HCT116 (cell line): ENCODE results near the gene SBK2. TPM values are rescaled to one million over a fixed set of nuclear protein-coding genes. Genes with fewer than 3 reads are reported as not detected.

Source experiments
- ATAC-seq: fragments of 200-7000 bp; cut with Tn5 transposase; 2 replicates; pipeline ENCODE4 v1.9.1; 2020; ENCODE audit warnings: mild to moderate bottlenecking, moderate library complexity
- BruUV-seq: library from RNA; stranded (reverse); fragments of 400-500 nt; replicated peaks from 2 replicates; lab custom pipeline; 2021; lab: Mats Ljungman, UMichigan
- CTCF ChIA-PET: fragments of 300-600 bp; sonication (Branson Sonifier 250); formaldehyde crosslinking; loops from one replicate; lab custom pipeline; 2021; ENCODE audit warnings: antibody characterized with exemption; lab: Charles Lee
- POLR2A ChIA-PET: fragments of 300-600, 350-600 bp; sonication (Branson Sonifier 250); formaldehyde crosslinking; loops from one replicate; lab custom pipeline; 2021; ENCODE audit warnings: antibody characterized with exemption; lab: Charles Lee
- RAD21 ChIA-PET, 2 experiments: fragments of 300-600 bp; sonication (Branson Sonifier 250); formaldehyde crosslinking; loops; one replicate each; lab custom pipeline; 2023; ENCODE audit warnings: low total read pairs in 2 of 2; ENCODE audit not compliant: uncharacterized antibody in 2 of 2, unreplicated experiment in 2 of 2, low non-redundant PET in 1 of 2; lab: Charles Lee
- DNase-seq: peaks from one replicate; pipeline ENCODE4 v3.0.0-alpha.2; 2010; ENCODE audit warnings: low read depth, low spot score
- H2AFZ ChIP-seq: fragments of 200-600 bp; shearing (Covaris generic), sonication (generic); 2 replicates; pipeline ENCODE4 v1.6.1; 2017; ENCODE audit warnings: low read depth, mixed run types, mixed read lengths, antibody characterized with exemption, low read length; ENCODE audit not compliant: poor library complexity, severe bottlenecking
- H3K27ac ChIP-seq: 2 replicates; pipeline ENCODE4 v1.5.1; 2012; ENCODE audit warnings: low read depth, low read length
- H3K27me3 ChIP-seq: fragments of 200-600 bp; sonication (generic); 2 replicates; pipeline ENCODE4 v1.6.1; 2016; ENCODE audit warnings: mixed run types, low read length, mixed read lengths; ENCODE audit not compliant: insufficient read depth
- H3K36me3 ChIP-seq, 2 experiments: fragments of 200-500 bp in 1 of 2; fragments of 200-600 bp in 1 of 2; sonication (Bioruptor generic) in 1 of 2; sonication (generic) in 1 of 2; 2 replicates each; pipeline versions ENCODE4 v1.5.1 to v1.6.1; 2014 to 2016; ENCODE audit warnings: low read length in 2 of 2, inconsistent platforms in 1 of 2, mixed read lengths in 1 of 2, mixed run types in 1 of 2; ENCODE audit not compliant: insufficient read depth in 2 of 2, control insufficient read depth in 1 of 2
- H3K4me1 ChIP-seq, 2 experiments: fragments of 200-600 bp in 1 of 2; sonication (generic) in 1 of 2; 2 replicates each; pipeline versions ENCODE4 v1.5.1 to v1.6.1; 2012 to 2017; ENCODE audit warnings: low read length in 2 of 2, inconsistent platforms in 1 of 2, mild to moderate bottlenecking in 1 of 2, mixed read lengths in 1 of 2, mixed run types in 1 of 2, moderate library complexity in 1 of 2; ENCODE audit not compliant: insufficient read depth in 2 of 2, control insufficient read depth in 1 of 2
- H3K4me2 ChIP-seq: fragments of 200-600 bp; sonication (generic); 2 replicates; pipeline ENCODE4 v1.6.1; 2017; ENCODE audit warnings: mixed run types, low read length, mixed read lengths
- H3K4me3 ChIP-seq, 2 experiments: fragments of 200-600 bp in 1 of 2; sonication (generic) in 1 of 2; replicated peaks in 1 of 2; 2 replicates each; pipeline ENCODE4 v1.5.1; 2011 to 2016; ENCODE audit warnings: low read length in 2 of 2, control low read depth in 1 of 2, low read depth in 1 of 2, mild to moderate bottlenecking in 1 of 2, mixed read lengths in 1 of 2, mixed run types in 1 of 2
- H3K79me2 ChIP-seq: fragments of 200-600 bp; sonication (generic); 2 replicates; pipeline ENCODE4 v1.6.1; 2017; ENCODE audit warnings: mild to moderate bottlenecking, mixed run types, low read length, moderate library complexity, mixed read lengths; ENCODE audit not compliant: insufficient read depth
- H3K9ac ChIP-seq: fragments of 200-600 bp; sonication (generic); 2 replicates; pipeline ENCODE4 v1.6.1; 2016; ENCODE audit warnings: low read length, mixed read lengths
- H3K9me2 ChIP-seq: fragments of 200-600 bp; sonication (generic), shearing (Covaris generic); 2 replicates; pipeline ENCODE4 v1.6.1; 2017; ENCODE audit warnings: mixed run types, mild to moderate bottlenecking, moderate library complexity; ENCODE audit not compliant: insufficient read depth
- H3K9me3 ChIP-seq, 2 experiments: fragments of 200-500 bp in 1 of 2; fragments of 200-600 bp in 1 of 2; sonication (Bioruptor generic) in 1 of 2; sonication (generic) in 1 of 2; 2 replicates each; pipeline ENCODE4 v1.6.1; 2014 to 2017; ENCODE audit warnings: low read length in 2 of 2, mixed read lengths in 2 of 2, inconsistent platforms in 1 of 2, low read depth in 1 of 2, mild to moderate bottlenecking in 1 of 2, mixed run types in 1 of 2, moderate library complexity in 1 of 2; ENCODE audit not compliant: control insufficient read depth in 1 of 2, insufficient read depth in 1 of 2
- H4K20me1 ChIP-seq: fragments of 200-600 bp; sonication (generic), shearing (Covaris generic); 2 replicates; pipeline ENCODE4 v1.6.1; 2017; ENCODE audit warnings: mixed run types, mild to moderate bottlenecking, moderate library complexity; ENCODE audit not compliant: insufficient read depth
- EGR1 ChIP-seq: IDR thresholded peaks from 2 replicates; pipeline ENCODE4 v1.6.1; 2012; ENCODE audit warnings: low read depth
- ELF1 ChIP-seq: IDR thresholded peaks from 2 replicates; pipeline ENCODE4 v1.6.1; 2012; ENCODE audit warnings: low read depth, borderline replicate concordance
- TCF7L2 ChIP-seq: IDR thresholded peaks from 2 replicates; pipeline ENCODE4 v1.7.0; 2011; ENCODE audit warnings: borderline replicate concordance, inconsistent platforms; ENCODE audit not compliant: insufficient read depth, insufficient read length; ENCODE audit errors: extremely low read depth
- ZFX ChIP-seq: fragments of 450-650 bp; IDR thresholded peaks from 2 replicates; pipeline ENCODE4 v1.6.1; 2017
- ZNF274 ChIP-seq: fragments of 200-500 bp; sonication (Bioruptor generic); IDR thresholded peaks from 2 replicates; pipeline ENCODE4 v1.6.1; 2014; ENCODE audit warnings: mild to moderate bottlenecking, low read depth, low read length, inconsistent platforms
- intact Hi-C: fragments of 100-400 bp; cut with micrococcal nuclease; formaldehyde crosslinking; loops from 2 replicates; pipeline ENCODE4 v1.10.0; 2022
- total RNA-seq: library from RNA; stranded (reverse); gene quantifications from one replicate; pipeline ENCODE4 v1.2.1, GENCODE V29; 2021; ENCODE audit not compliant: unreplicated experiment
- TF ChIP-seq, protein P1 (sequence below), 3 experiments: fragments of 200-600 bp in 1 of 3; sonication (generic) in 1 of 3; IDR thresholded peaks in 2 of 3; conservative IDR thresholded peaks in 1 of 3; 2 replicates each; pipeline ENCODE4 v1.5.1; 2012 to 2017; ENCODE audit warnings: low read depth in 2 of 3, low read length in 2 of 3, antibody characterized with exemption in 1 of 3, borderline replicate concordance in 1 of 3, control low read depth in 1 of 3, mild to moderate bottlenecking in 1 of 3, mixed read lengths in 1 of 3, mixed run types in 1 of 3, moderate library complexity in 1 of 3; ENCODE audit not compliant: insufficient read depth in 1 of 3
- TF ChIP-seq, protein P2 (sequence below): IDR thresholded peaks from 2 replicates; pipeline ENCODE4 v1.6.1; 2012
- TF ChIP-seq, protein P3 (sequence below): IDR thresholded peaks from 2 replicates; pipeline ENCODE4 v1.6.1; 2012; ENCODE audit warnings: low read depth

SBK2 gene
- total RNA-seq, 1 experiment from 2014 or later: 0.30 TPM

DNA sequence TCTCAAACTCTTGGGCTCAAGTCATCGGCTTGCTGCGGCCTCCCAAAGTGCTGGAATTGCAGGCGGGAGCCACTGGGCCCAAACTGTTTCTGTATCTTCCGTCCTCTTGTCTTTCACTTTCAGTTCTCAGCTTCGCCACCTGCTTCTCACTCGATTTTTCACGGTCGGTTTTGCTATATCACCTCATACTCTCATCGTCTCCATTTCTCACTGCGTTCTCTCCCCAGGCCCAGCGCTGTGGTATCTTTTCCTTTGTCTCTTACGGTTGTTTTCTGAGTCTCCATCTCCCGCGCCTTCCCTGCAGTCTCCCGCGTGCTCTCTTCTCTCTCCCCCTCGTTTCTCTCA, 33.8 kb downstream of the SBK2 start:
- H4K20me1 ChIP-seq: no peaks in the 10 kb centered on the region
- H3K9ac ChIP-seq: no peak overlapping the region
- ChIA-PET POLR2A (interaction anchor here (1.2 kb wide), 1 partner anchor 95 kb away, joined by 5 read pairs; the partner anchor contains the start of gene UBE2S), CTCF (interaction anchor here (0.8 to 1.4 kb wide), 7 partner anchors 8 to 622 kb away, joined by 3 to 8 read pairs (median 5); no protein-coding TSS in a partner anchor), RAD21 (interaction anchor here in 1 of 2 experiments (1.2 kb wide), 2 partner anchors 36 to 362 kb away, joined by 3 read pairs; no protein-coding TSS in a partner anchor)
- DNase-seq (no peak), ATAC-seq (no peak)
- BruUV-seq: no TSS peak
- H2AFZ ChIP-seq: no peak overlapping the region
- no peak overlapping the region for H3K27ac ChIP-seq
- no peak overlapping the region for H3K4me2 ChIP-seq
- H3K4me3 ChIP-seq: no peak overlapping the region
- no peak for TF ChIP-seq EGR1
- TF ChIP-seq, protein P1, sequence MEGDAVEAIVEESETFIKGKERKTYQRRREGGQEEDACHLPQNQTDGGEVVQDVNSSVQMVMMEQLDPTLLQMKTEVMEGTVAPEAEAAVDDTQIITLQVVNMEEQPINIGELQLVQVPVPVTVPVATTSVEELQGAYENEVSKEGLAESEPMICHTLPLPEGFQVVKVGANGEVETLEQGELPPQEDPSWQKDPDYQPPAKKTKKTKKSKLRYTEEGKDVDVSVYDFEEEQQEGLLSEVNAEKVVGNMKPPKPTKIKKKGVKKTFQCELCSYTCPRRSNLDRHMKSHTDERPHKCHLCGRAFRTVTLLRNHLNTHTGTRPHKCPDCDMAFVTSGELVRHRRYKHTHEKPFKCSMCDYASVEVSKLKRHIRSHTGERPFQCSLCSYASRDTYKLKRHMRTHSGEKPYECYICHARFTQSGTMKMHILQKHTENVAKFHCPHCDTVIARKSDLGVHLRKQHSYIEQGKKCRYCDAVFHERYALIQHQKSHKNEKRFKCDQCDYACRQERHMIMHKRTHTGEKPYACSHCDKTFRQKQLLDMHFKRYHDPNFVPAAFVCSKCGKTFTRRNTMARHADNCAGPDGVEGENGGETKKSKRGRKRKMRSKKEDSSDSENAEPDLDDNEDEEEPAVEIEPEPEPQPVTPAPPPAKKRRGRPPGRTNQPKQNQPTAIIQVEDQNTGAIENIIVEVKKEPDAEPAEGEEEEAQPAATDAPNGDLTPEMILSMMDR (IDR thresholded peaks at IDR 0.05 in 2 of 3, conservative IDR thresholded peaks at IDR 0.05 in 1 of 3; ENCODE audit: borderline replicate concordance in 1 of 3, insufficient read depth in 1 of 3, low read depth in 2 of 3, low read length in 2 of 3): no peak
- no peak for TF ChIP-seq TCF7L2
- no peak for TF ChIP-seq ZNF274
- TF ChIP-seq ZFX: no peak
- TF ChIP-seq, protein P2, sequence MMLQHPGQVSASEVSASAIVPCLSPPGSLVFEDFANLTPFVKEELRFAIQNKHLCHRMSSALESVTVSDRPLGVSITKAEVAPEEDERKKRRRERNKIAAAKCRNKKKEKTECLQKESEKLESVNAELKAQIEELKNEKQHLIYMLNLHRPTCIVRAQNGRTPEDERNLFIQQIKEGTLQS: no peak
- TF ChIP-seq, protein P3, sequence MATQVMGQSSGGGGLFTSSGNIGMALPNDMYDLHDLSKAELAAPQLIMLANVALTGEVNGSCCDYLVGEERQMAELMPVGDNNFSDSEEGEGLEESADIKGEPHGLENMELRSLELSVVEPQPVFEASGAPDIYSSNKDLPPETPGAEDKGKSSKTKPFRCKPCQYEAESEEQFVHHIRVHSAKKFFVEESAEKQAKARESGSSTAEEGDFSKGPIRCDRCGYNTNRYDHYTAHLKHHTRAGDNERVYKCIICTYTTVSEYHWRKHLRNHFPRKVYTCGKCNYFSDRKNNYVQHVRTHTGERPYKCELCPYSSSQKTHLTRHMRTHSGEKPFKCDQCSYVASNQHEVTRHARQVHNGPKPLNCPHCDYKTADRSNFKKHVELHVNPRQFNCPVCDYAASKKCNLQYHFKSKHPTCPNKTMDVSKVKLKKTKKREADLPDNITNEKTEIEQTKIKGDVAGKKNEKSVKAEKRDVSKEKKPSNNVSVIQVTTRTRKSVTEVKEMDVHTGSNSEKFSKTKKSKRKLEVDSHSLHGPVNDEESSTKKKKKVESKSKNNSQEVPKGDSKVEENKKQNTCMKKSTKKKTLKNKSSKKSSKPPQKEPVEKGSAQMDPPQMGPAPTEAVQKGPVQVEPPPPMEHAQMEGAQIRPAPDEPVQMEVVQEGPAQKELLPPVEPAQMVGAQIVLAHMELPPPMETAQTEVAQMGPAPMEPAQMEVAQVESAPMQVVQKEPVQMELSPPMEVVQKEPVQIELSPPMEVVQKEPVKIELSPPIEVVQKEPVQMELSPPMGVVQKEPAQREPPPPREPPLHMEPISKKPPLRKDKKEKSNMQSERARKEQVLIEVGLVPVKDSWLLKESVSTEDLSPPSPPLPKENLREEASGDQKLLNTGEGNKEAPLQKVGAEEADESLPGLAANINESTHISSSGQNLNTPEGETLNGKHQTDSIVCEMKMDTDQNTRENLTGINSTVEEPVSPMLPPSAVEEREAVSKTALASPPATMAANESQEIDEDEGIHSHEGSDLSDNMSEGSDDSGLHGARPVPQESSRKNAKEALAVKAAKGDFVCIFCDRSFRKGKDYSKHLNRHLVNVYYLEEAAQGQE: no peak
- TF ChIP-seq ELF1: no peak
- no peaks in the 10 kb centered on the region for H3K9me2 ChIP-seq
- intact Hi-C loops: no loop called here
- no peaks in the 10 kb centered on the region for H3K27me3 ChIP-seq
- H3K9me3 ChIP-seq: no peaks in the 10 kb centered on the region
- peaks cover 0 to 4% of the 10 kb centered on the region in 2 experiments; a peak in 1 of 4 replicates for H3K4me1 ChIP-seq
- H3K36me3 ChIP-seq: no peaks in the 10 kb centered on the region
- no peaks in the 10 kb centered on the region for H3K79me2 ChIP-seq
